Activated CD8-positive, alpha-beta memory T cell treated with anti-CD3 and anti-CD28 coated beads for 36 hours (primary cell): ENCODE data around the gene CXCR6. TPM values are rescaled to one million over a fixed set of nuclear protein-coding genes. Genes with fewer than 3 reads are reported as not detected.
"Not testable (repeated sequence)": the region's sequence is repeated elsewhere in the genome, so short reads cannot be mapped to it uniquely, and the experiment has no call there.

Experiments
- CTCF ChIA-PET: fragments of 350-600 bp; sonication (Branson Sonifier 250); formaldehyde crosslinking; loops from one replicate; lab custom pipeline; 2021; ENCODE audit warnings: antibody characterized with exemption; lab: Charles Lee
- POLR2A ChIA-PET: fragments of 350-600 bp; sonication (Branson Sonifier 250); formaldehyde crosslinking; loops from one replicate; lab custom pipeline; 2021; ENCODE audit warnings: antibody characterized with exemption; lab: Charles Lee
- total RNA-seq, 2 experiments: library from RNA; stranded (reverse); gene quantifications; one replicate each; pipeline ENCODE4 v1.2.3, GENCODE V29; 2021

CXCR6 gene
- total RNA-seq, 2 experiments from 2014 or later, result 8.0 to 8.8 TPM

DNA sequence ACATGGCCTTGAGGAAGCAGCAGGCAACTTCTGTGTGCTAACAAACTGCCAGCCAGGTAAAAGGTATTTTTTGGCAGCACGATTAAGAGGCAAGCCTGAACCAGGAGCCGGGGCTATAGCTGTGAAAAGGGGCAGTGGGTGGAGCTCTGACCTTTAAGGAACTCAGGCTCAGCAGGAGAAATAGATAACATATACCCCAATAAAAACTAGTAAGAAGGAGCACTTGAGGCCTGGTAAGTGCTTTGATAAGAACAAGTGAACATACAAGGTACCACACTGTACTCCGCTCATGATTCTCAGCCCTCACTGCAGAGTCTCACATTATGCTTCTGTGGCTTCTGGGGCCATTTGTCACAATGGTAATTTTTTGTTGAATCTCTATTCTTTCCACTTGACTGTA is 46.9 kb downstream of the CXCR6 start:
- ChIA-PET POLR2A (no interaction called here), CTCF (interaction anchor here (1.5 kb wide), 1 partner anchor 13 kb away, joined by 3 read pairs; no protein-coding TSS in a partner anchor)

DNA sequence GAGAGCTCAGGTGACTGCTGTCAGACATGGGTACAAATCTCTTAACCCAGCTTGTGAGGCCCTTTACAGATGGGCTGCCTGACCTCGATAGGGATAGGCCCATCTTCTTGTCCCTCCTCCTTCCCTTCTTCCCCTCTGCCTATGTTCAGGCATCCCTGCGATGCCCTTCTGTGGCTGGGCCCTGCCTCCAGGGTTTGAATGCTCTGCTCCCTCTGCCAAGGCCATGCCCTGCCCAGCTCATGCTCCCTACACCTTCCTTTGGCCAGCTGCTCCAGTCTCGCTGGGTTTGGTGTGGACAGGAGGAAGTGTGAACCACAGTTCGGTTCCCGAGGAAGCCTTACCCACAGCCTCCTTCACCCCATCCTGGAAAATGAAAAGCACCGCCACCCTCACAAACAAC is 48.1 kb downstream of the CXCR6 start:
- ChIA-PET CTCF (interaction anchor here (1.5 kb wide), 1 partner anchor 14 kb away, joined by 3 read pairs; no protein-coding TSS in a partner anchor), POLR2A (no interaction called here)

DNA sequence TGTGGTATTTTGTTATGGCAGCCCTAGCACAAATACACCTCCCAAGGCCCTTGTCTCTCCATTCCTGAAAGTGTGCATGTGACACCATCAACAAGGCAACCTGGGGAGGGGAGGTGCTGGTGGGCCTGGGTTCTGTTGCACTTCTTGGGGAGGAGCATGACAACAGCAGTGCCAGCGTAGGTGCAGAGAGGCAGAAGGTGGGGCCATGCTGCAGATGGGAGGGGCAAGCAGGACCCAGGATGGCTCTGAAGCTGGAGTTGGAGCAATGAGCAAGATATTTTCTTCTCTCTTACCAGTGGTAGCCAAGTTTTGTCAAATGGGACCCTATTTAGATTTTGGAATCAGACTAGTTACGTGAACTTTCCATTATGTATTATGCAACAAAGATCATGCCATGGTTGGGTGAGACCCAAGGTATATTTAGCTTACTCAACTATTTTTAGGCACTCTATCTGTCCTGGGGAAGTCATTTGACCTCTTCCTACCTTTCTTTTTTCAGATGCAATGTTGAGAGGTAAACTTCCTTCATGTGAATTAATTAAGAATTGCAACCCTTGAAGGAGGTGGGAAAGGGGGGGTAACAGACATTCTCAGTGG is 49.0 kb downstream of the CXCR6 start:
- ChIA-PET CTCF (interaction anchor here (2.8 kb wide), 1 partner anchor 87 kb away, joined by 8 read pairs; no protein-coding TSS in a partner anchor), POLR2A (no interaction called here)

DNA sequence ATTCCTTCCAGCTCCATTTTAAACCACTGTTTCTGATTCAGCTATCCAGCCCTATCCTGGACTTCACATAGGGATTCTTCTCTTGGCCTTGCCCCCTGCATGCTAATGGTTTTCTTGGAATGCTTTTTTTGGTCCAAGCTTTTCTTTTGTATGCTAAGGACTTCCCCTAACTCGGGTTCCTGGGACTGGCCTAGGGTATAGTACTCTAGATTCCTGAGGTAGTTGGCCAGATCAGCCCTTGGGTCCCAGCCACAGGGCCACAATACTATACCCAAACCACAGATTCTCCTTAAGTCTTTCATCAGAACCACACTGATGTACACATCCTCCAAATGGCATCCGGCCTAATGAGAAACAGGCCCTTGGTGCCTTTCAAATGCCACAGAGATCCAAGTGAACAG is 49.6 kb downstream of the CXCR6 start:
- ChIA-PET CTCF (interaction anchor here (1.5 to 3.1 kb wide), 4 partner anchors 11 to 86 kb away, joined by 4 to 12 read pairs (median 6); no protein-coding TSS in a partner anchor), POLR2A (interaction anchor here (1.2 kb wide), 1 partner anchor 42 kb away, joined by 5 read pairs; no protein-coding TSS in a partner anchor)

DNA sequence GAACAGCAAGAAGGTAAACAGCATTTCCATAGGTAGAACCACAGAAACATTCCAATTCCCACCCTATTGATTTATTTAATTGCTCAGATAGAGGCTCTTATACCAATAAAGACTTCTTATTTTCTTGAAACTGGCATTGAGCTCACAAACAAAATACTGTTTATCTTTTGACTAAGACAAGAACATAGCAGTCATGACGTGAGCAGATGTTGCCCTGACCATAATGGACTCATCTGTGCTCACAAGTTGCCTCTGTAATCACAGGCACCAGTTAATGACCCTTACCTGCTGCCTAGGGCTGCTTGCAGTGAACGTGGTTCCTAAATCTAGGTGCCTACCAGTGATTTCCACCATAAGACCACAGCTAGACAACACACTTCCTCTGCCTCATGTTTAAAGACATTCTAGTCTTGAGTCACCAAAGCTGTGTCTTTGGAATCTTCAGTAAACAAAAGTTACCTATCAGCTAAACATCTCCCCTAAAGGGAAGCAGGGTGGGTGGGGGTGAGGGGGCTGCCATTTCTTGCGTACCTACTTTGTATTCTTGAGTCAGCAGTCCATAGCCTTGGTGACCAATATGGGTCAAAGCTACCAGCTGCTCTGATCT is 50.3 kb downstream of the CXCR6 start:
- POLR2A ChIA-PET, result interaction anchor here (0.6 to 1.4 kb wide), 3 partner anchors 20 to 55 kb away, joined by 4 to 5 read pairs (median 5); no protein-coding TSS in a partner anchor
- CTCF ChIA-PET, result interaction anchor here (0.9 to 3.1 kb wide), 8 partner anchors 12 to 86 kb away, joined by 3 to 12 read pairs (median 5); no protein-coding TSS in a partner anchor

DNA sequence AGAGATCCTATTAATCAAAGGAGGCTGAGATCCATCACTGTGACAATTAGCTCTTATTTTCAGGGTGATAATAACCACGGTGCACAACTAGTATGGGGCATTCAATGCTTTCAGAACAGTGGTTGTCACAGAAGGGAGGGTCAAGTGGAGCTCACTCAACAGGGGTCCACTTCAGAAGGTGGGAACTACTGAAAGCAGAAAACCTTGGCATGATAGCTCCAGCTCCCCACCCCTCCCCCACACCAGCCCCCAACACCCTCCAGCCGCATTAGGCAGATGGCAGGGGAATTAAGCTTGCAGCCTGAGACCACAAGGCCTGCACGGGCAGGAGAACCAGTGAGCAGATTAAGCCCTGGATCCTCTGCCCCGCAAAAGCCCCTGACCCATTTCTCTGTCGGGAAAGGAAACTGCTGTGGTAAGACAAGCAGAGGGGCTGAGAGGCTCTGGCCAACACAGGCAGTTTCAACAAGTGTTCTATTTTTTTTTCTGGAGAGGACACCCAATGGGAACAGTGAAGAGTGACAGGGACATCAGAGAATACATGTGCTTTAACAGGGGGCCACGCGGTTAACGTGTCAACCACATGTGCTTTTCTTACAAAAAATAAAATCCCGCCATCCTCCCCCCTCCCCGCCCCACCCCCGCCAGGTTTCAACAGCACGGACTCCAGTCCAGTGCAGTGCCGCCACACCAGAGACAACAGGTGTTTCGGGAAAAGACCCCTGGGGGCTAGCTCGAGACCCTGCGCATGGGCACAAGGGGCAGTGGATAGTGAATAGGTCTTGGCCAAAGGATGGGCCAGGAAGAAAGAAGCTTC is 51.4 kb downstream of the CXCR6 start:
- CTCF ChIA-PET, result interaction anchor here (0.9 to 3.1 kb wide), 11 partner anchors 13 to 219 kb away, joined by 3 to 12 read pairs (median 4); no protein-coding TSS in a partner anchor
- POLR2A ChIA-PET, result interaction anchor here (1.3 to 1.4 kb wide), 3 partner anchors 8 to 22 kb away, joined by 3 to 5 read pairs (median 4); no protein-coding TSS in a partner anchor

DNA sequence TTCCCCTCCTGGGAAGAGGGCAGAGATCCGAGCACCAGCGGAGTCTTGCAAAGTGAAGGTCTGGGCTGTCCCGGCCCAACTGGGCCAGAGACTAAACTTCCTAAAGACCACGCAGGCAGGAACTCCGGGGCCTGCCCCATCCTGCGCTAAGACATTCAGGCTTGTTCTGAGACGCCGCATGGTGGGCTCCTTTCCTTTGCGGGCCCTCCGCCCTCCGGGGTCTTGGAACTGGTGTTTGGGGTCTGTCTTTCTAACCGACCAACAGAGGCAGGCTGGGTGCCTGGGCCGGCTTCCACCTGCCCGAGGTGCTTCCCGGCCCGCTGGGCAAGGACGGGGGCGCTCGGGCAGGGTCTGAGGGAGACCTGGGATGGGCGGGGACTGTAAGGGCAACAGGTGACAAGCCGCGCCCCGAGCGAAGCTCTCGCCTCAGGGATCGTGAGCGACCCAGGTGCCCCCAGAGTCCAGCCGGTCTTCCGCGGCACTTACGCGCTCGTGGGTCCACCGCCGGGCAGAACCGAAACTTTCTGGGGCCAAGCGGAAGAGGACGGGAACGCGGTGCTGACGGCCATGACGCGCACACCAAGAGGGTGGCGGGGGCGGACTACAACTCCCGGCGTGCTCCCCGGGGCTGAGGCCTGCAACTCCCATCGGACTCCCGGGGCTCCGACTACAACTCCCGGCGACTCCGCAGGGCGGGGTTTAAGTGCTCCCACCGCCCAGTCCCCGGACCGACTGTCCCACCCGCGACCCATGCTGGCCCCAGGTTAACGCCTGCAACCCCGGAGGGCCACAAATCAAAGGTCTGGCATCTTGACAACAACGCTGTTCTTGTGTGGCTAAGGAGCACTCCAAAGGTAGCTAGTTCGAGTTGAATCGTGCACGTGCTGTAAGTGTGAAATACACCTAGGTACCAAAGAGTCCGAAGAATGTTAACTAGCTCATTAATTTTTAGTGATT is 52.2 kb downstream of the CXCR6 start, which contains the start of gene FYCO1:
TSS of gene FYCO1 (minus strand) at position 589 of the 957 bp plus-strand sequence. CDS start 10,914 bp downstream, outside the sequence.
- CTCF ChIA-PET, result interaction anchor here (1.0 to 3.1 kb wide), 7 partner anchors 14 to 218 kb away, joined by 3 to 12 read pairs (median 6); no protein-coding TSS in a partner anchor
- POLR2A ChIA-PET, result interaction anchor here (1.3 to 1.4 kb wide), 2 partner anchors 9 to 23 kb away, joined by 3 to 4 read pairs; no protein-coding TSS in a partner anchor

DNA sequence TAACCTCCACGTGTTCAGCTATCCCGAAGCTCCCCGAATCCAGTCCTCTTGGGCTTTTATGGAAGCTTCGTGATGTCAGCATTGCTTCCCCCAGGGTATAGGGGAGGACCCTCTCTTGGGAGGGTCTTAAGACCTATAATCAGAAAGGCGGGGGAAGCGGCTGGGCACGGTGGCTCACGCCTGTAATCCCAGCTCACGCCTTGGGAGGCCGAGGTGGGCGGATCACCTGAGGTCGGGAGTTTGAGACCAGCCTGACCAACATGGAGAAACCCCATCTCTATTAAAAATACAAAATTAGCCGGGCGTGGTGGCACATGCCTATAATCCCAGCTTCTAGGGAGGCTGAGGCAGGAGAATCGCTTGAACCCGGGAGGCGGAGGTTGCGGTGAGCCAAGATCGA is 54.2 kb downstream of the CXCR6 start:
- POLR2A ChIA-PET, CTCF ChIA-PET: not testable (repeated sequence)

DNA sequence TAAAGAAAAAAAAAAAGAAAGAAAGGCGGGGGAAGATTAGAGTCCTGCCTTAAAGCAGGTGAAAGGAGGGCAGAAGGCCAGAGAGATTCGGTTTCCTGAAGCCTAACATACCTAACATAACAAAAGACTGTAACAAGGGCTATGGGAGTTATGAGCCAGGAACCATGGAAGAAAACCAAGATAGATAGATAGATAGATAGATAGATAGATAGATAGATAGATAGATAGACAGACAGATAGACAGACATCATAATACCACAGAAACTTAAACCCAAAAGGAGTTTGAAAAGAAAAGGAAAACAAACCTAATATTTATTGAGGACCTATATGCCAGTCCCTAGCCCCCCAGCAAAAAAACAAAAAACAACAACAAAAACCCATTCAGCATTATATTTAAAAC is 54.7 kb downstream of the CXCR6 start:
- ChIA-PET CTCF (no interaction called here), POLR2A (no interaction called here)

Other genes with a start within 250 kb of the CXCR6 start
- under 1 TPM; 0.08 to 0.13 TPM for gene SLC6A20, start 146.9 kb upstream of the CXCR6 start, total RNA-seq
- 10 to 100 TPM in 1 of 2 experiments, 1 to 10 TPM in 1; 9.7 to 10.8 TPM for gene LZTFL1, start 101.3 kb upstream of the CXCR6 start, total RNA-seq
- 1 to 10 TPM; 1.5 to 1.8 TPM for gene CCR9, start 56.9 kb upstream of the CXCR6 start, total RNA-seq
- gene FYCO1, start 52.4 kb downstream of the CXCR6 start, total RNA-seq, result 10 to 100 TPM; 12.1 to 14.5 TPM
- not detected for gene XCR1, start 84.0 kb downstream of the CXCR6 start, total RNA-seq